ENCODE data around the gene OR51F2. TPM values are rescaled to one million over a fixed set of nuclear protein-coding genes. Genes with fewer than 3 reads are reported as not detected.

OR51F2 gene
- total RNA-seq, 4 donors from 2014 or later: not detected

- no peaks in the 10 kb centered on the region for H3K9me3 ChIP-seq
- 64 to 86% methylated on average over 3 of the region's 3 CpGs for WGBS, 2 donors
- H3K4me1 ChIP-seq: no peaks in the 10 kb centered on the region
- intact Hi-C loops (cut with DNase I): no loop called here
- DNase-seq: no peak
- no peak within 1 kb of the TSS for H3K27ac ChIP-seq
- no peak within 1 kb of the TSS for H3K4me3 ChIP-seq
- TF ChIP-seq CTCF (IDR thresholded peaks at IDR 0.05): no peak
- TF ChIP-seq POLR2A (IDR thresholded peaks at IDR 0.05): no peak
- no peaks in the 10 kb centered on the region for H3K36me3 ChIP-seq
- no peaks in the 10 kb centered on the region for H3K27me3 ChIP-seq
Measured at GRCh38 chr11:4804280-4804679, 16.8 kb upstream of the OR51F2 start, which contains the start of gene OR52R1. Gene OR52R1 (minus strand): TSS chr11:4804380. CDS start chr11:4804380, 0 bp downstream.

- WGBS, 2 donors: 78 to 89% methylated on average over 1 of the region's 1 CpG
- no peaks in the 10 kb centered on the region for H3K9me3 ChIP-seq
- no peak for DNase-seq
- no peak overlapping the region for H3K4me3 ChIP-seq
- H3K36me3 ChIP-seq: no peaks in the 10 kb centered on the region
- no peaks in the 10 kb centered on the region for H3K27me3 ChIP-seq
- intact Hi-C loops (cut with DNase I): no loop called here
- no peak for TF ChIP-seq POLR2A (IDR thresholded peaks at IDR 0.05)
- no peak for TF ChIP-seq CTCF (IDR thresholded peaks at IDR 0.05)
- no peak overlapping the region for H3K27ac ChIP-seq
- no peaks in the 10 kb centered on the region for H3K4me1 ChIP-seq
Measured at GRCh38 chr11:4808476-4808875, 12.6 kb upstream of the OR51F2 start.

- Histone ChIP-seq H3K36me3 (no peaks in the 10 kb centered on the region), H3K9me3 (no peaks in the 10 kb centered on the region), H3K4me1 (no peaks in the 10 kb centered on the region), H3K4me3 (no peak overlapping the region), H3K27me3 (no peaks in the 10 kb centered on the region), H3K27ac (no peak overlapping the region)
- TF ChIP-seq POLR2A (IDR thresholded peaks at IDR 0.05) (no peak), CTCF (IDR thresholded peaks at IDR 0.05) (no peak)
- intact Hi-C loops (cut with DNase I): no loop called here
- WGBS, 2 donors: 87 to 96% methylated on average over 2 of the region's 2 CpGs
- no peak for DNase-seq
Measured at GRCh38 chr11:4809246-4809645, 11.9 kb upstream of the OR51F2 start.

GRCh38 chr11:4825132-4825531 lies 4.0 kb downstream of the OR51F2 start:
- Histone ChIP-seq H3K4me3 (no peak overlapping the region), H3K9me3 (no peaks in the 10 kb centered on the region), H3K27ac (no peak overlapping the region), H3K4me1 (no peaks in the 10 kb centered on the region), H3K27me3 (no peaks in the 10 kb centered on the region), H3K36me3 (no peaks in the 10 kb centered on the region)
- DNase-seq: no peak
- intact Hi-C loops (cut with DNase I): no loop called here
- TF ChIP-seq CTCF (IDR thresholded peaks at IDR 0.05) (no peak), POLR2A (IDR thresholded peaks at IDR 0.05) (no peak)

- DNase-seq: no peak
Measured at GRCh38 chr11:4826425-4826824, 5.3 kb downstream of the OR51F2 start.

More at GRCh38 chr11:4826425-4826824, 5.3 kb downstream of the OR51F2 start:
- H3K27ac ChIP-seq: no peak overlapping the region
- no peaks in the 10 kb centered on the region for H3K27me3 ChIP-seq
- H3K4me1 ChIP-seq: no peaks in the 10 kb centered on the region
- intact Hi-C loops (cut with DNase I): no loop called here
- H3K9me3 ChIP-seq: no peaks in the 10 kb centered on the region
- no peak overlapping the region for H3K4me3 ChIP-seq
- H3K36me3 ChIP-seq: no peaks in the 10 kb centered on the region
- TF ChIP-seq CTCF (IDR thresholded peaks at IDR 0.05) (no peak), POLR2A (IDR thresholded peaks at IDR 0.05) (no peak)

Data from esophagus squamous epithelium (tissue), 5 donors.